Gastroesophageal sphincter (tissue), 4 donors: Measurements from ENCODE around the gene NTMT1. TPM values are rescaled to one million over a fixed set of nuclear protein-coding genes. Genes with fewer than 3 reads are reported as not detected.

ENCODE experiments used
- ATAC-seq: fragments of 150-250 bp; one replicate; pipeline ENCODE4 v1.9.1; 2016; ENCODE audit warnings: mild to moderate bottlenecking, moderate library complexity
- H3K27ac ChIP-seq, 4 donors: fragments of 200-600 bp; sonication (generic) in 3 of 4; 1 replicate in 3 of 4; 2 replicates in 1 of 4; pipeline ENCODE4 v1.5.1; 2016 to 2019
- H3K27me3 ChIP-seq: fragments of 200-600 bp; sonication (generic); one replicate; pipeline ENCODE4 v1.5.1; 2019
- H3K36me3 ChIP-seq, 2 donors: fragments of 200-600 bp; sonication (generic); one replicate each; pipeline ENCODE4 v1.5.1; 2019; ENCODE audit warnings: control low read depth in 1 of 2
- H3K4me1 ChIP-seq, 3 donors: fragments of 200-600 bp; sonication (generic); 1 replicate in 2 of 3; 2 replicates in 1 of 3; pipeline ENCODE4 v1.5.1; 2016 to 2019; ENCODE audit warnings: control low read depth in 2 of 3
- H3K4me3 ChIP-seq, 2 donors: fragments of 200-600 bp; sonication (generic); one replicate each; pipeline ENCODE4 v1.5.1; 2019; ENCODE audit warnings: mild to moderate bottlenecking in 1 of 2, moderate library complexity in 1 of 2
- H3K9me3 ChIP-seq, 3 donors: fragments of 200-600 bp; sonication (generic); one replicate each; pipeline ENCODE4 v1.5.1; 2017 to 2019; ENCODE audit warnings: control low read depth in 2 of 3
- EP300 ChIP-seq: sonication (generic); formaldehyde crosslinking; IDR thresholded peaks from one replicate; pipeline ENCODE4 v1.6.1; 2017; ENCODE audit warnings: antibody characterized with exemption, mild to moderate bottlenecking
- POLR2A ChIP-seq, 2 donors: fragments of 450-650 bp; IDR thresholded peaks; one replicate each; pipeline ENCODE4 v1.6.1; 2017; ENCODE audit warnings: antibody characterized with exemption in 2 of 2, mild to moderate bottlenecking in 2 of 2, moderate library complexity in 1 of 2
- POLR2AphosphoS5 ChIP-seq: sonication (generic); formaldehyde crosslinking; IDR thresholded peaks from one replicate; pipeline ENCODE4 v1.6.1; 2017; ENCODE audit warnings: antibody characterized with exemption
- WGBS, 2 donors: methylation state at CpG; one replicate each; pipeline ENCODE4 v1.1.5; 2018; ENCODE audit warnings: low coverage in 1 of 2; 5-methylcytosine and 5-hydroxymethylcytosine counted together
- total RNA-seq, 4 donors: library from RNA; depleted of rRNA; stranded (reverse); fragments of >200 nt; gene quantifications; one replicate each; pipeline ENCODE4 v1.1.0, GENCODE V29; 2016
- TF ChIP-seq, protein P1 (sequence below), 4 experiments: fragments of 200-600 bp in 2 of 4; fragments of 450-650 bp in 2 of 4; sonication (generic) in 1 of 4; IDR thresholded peaks; one replicate each; pipeline ENCODE4 v1.5.1; 2017 to 2019; ENCODE audit warnings: antibody characterized with exemption in 4 of 4, mild to moderate bottlenecking in 2 of 4, moderate library complexity in 2 of 4

NTMT1 gene
- total RNA-seq, 4 donors from 2014 or later = 12.8 to 24.0 (median 21.8) TPM

DNA sequence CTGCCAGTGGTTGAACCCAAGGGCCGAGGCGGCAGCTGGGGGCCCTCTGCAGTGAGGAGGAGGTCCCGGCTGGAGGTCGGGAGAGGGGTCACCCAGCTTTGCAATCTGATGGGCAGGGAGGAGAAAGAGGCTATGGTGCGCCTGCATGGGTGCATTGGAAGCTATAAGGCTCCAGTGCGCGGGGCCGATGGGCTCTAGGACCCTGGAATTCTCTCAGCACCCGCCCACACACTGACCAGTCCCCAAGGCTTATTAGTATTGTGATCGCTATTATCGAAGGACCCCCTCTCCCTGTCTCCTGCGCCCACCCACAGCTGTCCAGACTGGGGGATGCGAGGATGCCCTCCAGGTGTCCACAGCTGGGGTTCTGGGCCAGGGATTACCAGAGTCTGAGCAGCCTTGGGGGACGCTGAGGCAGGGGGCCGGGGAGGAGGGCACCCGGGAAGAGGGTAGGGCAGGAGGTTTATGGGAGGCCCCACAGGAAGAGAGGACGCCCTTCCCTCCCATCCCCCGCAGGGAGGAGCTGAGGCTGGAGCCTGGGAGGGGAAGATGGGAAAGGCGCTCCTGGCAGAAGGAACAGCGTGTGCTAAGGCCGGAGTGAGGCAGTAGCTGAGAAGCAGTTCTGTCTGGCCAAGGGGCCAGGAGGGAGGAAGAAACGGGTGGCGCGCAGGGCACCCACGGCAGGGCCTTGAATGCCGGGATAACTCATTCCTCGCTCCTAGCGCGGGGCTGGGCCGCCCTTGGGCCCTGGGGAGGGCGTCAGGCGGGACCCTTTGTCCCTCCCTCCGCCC, 29.2 kb upstream of the NTMT1 start:
- peak; percentile 90 for ATAC-seq
- H3K27me3 ChIP-seq = no peaks in the 10 kb centered on the region
- peak overlapping the region; percentile 26 to 58 for H3K4me3 ChIP-seq
- H3K27ac ChIP-seq = peak overlapping the region; percentile 34 to 95 (median 93)
- no peaks in the 10 kb centered on the region for H3K36me3 ChIP-seq
- WGBS, 2 donors = 0 to 4% methylated on average over 4 to 9 of the region's 33 CpGs
- TF ChIP-seq POLR2A (IDR thresholded peaks at IDR 0.05) = peak in 1 of 2 donors; percentile 30
- TF ChIP-seq POLR2AphosphoS5 = peak; percentile 62
- TF ChIP-seq, protein P1, sequence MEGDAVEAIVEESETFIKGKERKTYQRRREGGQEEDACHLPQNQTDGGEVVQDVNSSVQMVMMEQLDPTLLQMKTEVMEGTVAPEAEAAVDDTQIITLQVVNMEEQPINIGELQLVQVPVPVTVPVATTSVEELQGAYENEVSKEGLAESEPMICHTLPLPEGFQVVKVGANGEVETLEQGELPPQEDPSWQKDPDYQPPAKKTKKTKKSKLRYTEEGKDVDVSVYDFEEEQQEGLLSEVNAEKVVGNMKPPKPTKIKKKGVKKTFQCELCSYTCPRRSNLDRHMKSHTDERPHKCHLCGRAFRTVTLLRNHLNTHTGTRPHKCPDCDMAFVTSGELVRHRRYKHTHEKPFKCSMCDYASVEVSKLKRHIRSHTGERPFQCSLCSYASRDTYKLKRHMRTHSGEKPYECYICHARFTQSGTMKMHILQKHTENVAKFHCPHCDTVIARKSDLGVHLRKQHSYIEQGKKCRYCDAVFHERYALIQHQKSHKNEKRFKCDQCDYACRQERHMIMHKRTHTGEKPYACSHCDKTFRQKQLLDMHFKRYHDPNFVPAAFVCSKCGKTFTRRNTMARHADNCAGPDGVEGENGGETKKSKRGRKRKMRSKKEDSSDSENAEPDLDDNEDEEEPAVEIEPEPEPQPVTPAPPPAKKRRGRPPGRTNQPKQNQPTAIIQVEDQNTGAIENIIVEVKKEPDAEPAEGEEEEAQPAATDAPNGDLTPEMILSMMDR (IDR thresholded peaks at IDR 0.05) = no peak
- H3K9me3 ChIP-seq = no peaks in the 10 kb centered on the region
- H3K4me1 ChIP-seq = peaks cover 0 to 30% (median 21%) of the 10 kb centered on the region in 3 donors

DNA sequence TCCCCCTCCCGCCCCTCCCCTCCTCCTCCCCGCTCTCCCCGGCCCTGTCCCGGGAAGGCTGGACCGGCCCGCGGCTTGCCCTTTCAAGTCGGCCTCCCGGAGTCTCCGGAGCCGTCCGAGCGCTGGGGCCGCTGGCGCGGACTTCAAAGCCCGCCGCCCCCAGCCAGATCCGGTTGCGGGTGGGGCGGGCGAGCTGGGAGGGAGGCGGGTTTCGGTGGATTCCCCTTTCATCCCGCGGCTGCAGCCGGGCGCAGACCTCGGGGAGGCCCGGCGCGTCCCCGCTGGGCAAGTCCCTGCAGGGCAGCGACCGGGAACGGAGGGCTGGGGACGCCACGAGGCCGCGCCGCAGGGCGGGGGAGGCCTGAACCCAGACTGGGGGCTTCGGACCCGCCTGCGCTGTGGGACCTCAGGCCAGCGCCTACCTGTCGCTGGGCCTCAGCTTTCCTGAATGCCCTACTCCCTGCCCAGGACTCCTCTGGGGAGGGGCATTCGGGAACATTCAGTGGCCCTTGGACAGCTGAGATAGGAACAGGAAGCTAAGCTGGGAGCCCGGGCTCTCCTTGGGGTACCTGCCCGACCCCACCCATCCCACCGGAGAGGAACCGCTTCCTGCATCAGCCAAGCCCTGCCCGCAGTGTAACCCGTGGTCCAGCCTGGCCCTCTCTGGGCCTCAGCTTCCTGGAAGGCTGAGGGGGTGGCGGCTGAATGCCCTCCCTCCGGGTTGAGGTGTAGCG, 28.4 kb upstream of the NTMT1 start:
- TF ChIP-seq POLR2AphosphoS5 = no peak
- TF ChIP-seq POLR2A (IDR thresholded peaks at IDR 0.05) = no peak
- TF ChIP-seq, protein P1 (IDR thresholded peaks at IDR 0.05) = no peak
- no peak for TF ChIP-seq EP300
- 40% methylated on average over 1 of the region's 57 CpGs; no CpG with 5 or more reads in 1 of the 2 donors for WGBS, 2 donors
- H3K27me3 ChIP-seq = no peaks in the 10 kb centered on the region

DNA sequence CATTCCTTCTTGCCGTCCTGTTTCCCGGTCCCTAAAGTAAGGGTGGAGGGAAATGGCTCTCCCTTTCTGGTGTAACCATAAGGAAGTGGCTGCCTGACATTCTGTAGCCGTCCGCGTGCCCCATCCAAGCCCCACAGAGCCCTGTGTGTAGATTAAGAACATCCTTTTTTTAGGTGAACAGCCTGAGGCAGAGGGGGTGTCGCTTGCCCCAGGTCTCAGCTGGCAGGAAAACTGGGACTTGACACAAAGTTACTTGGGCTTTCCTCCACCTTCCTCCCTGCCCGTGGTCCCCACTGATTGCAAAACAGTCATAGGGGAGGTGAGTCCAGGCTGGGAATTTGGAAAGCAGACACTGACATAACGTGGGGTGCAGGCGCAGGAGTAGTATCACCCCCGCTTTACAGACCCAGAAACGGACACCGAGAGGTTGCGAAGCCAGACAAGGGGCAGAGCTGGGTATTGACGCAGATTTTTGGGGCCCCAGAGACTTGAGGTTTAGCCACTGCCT, 27.8 kb upstream of the NTMT1 start:
- Histone ChIP-seq H3K36me3 (no peaks in the 10 kb centered on the region), H3K27me3 (no peaks in the 10 kb centered on the region), H3K4me1 (peaks cover 0 to 30% (median 21%) of the 10 kb centered on the region in 3 donors), H3K9me3 (no peaks in the 10 kb centered on the region), H3K4me3 (peak overlapping the region in 1 of 2 donors; percentile 58), H3K27ac (peak overlapping the region in 3 of 4 donors; percentile 92 to 95 (median 94))
- WGBS, 2 donors = 90 to 96% methylated on average over 5 to 6 of the region's 14 CpGs
- ATAC-seq = no peak
- no peak for TF ChIP-seq POLR2A (IDR thresholded peaks at IDR 0.05)
- TF ChIP-seq EP300 = no peak

More for the DNA sequence above, 28.4 kb upstream of the NTMT1 start:
- Histone ChIP-seq H3K4me3 (peak overlapping the region; percentile 26 to 58), H3K27ac (peak overlapping the region; percentile 34 to 95 (median 93)), H3K9me3 (no peaks in the 10 kb centered on the region), H3K36me3 (no peaks in the 10 kb centered on the region), H3K4me1 (peaks cover 0 to 30% (median 21%) of the 10 kb centered on the region in 3 donors)
- ATAC-seq = peak; percentile 73

DNA sequence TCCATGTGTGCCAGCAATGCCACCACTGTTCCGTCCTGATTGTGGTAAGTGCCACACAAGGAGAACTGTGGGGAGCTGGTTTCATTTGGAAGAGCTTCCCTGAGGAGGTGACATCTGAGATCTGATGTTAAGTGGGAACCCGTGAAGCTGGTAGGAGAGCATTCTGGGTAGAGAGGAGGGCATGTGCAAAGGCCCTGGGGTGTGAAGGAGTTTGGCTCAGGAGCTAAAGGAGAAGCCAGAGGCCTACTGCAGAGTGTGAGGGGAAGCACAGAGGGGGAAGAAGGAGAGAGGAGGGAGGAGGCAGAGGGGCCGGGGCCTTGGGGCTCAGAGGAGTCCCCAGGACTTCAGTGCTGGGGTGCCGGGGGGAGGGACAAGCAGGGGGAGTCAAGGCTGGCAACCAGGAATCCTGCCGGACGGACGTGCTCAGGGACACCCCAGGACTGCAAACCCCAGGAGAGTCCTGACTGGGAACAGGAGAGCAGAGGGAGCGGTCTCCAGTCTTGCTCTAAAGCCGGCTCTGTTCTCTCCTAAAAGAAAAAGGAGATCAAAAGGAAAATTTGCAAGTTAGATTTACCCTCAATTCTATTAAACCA, 24.8 kb upstream of the NTMT1 start:
- H3K27me3 ChIP-seq = no peaks in the 10 kb centered on the region
- no peaks in the 10 kb centered on the region for H3K36me3 ChIP-seq
- H3K4me3 ChIP-seq = no peak overlapping the region
- no peak overlapping the region for H3K27ac ChIP-seq
- TF ChIP-seq POLR2AphosphoS5 (no peak), EP300 (no peak), POLR2A (IDR thresholded peaks at IDR 0.05) (no peak)
- TF ChIP-seq, protein P1 (IDR thresholded peaks at IDR 0.05) = no peak
- no peaks in the 10 kb centered on the region for H3K9me3 ChIP-seq
- peaks cover 0 to 24% (median 17%) of the 10 kb centered on the region in 3 donors for H3K4me1 ChIP-seq
- WGBS, 2 donors = 77 to 100% methylated on average over 1 to 7 of the region's 9 CpGs
- ATAC-seq = no peak
